Stimulated activated CD8-positive, alpha-beta memory T cell treated with anti-CD3 and anti-CD28 coated beads, Interleukin-12 subunit alpha, Interleukin-12 subunit beta, amount 100 ng/mL, for 1 hour (primary cell): ENCODE results near the gene TRIM37.
A peak's percentile ranks its signal among the peaks of the same experiment; 100 is the strongest.

Experiments used
- DNase-seq: peaks from one replicate; pipeline ENCODE4 v3.0.0-alpha.2; 2020; ENCODE audit warnings: low read depth

Gene TRIM37

GRCh38 chr17:59037960-59038359, 68.7 kb downstream of the TRIM37 start:
- no peak for DNase-seq

GRCh38 chr17:59030811-59031210, 75.9 kb downstream of the TRIM37 start:
- no peak for DNase-seq

GRCh38 chr17:59028328-59028727, 78.4 kb downstream of the TRIM37 start:
- DNase-seq, result no peak

- DNase-seq, result no peak
Measured at GRCh38 chr17:59027750-59028149, 78.9 kb downstream of the TRIM37 start.

GRCh38 chr17:59026176-59026939, 80.3 kb downstream of the TRIM37 start:
- no peak for DNase-seq

- DNase-seq, result no peak
Measured at GRCh38 chr17:59024916-59025315, 81.8 kb downstream of the TRIM37 start.

- no peak for DNase-seq
Measured at GRCh38 chr17:59018019-59018418, 88.7 kb downstream of the TRIM37 start.

- DNase-seq, result no peak
Measured at GRCh38 chr17:59011975-59012374, 94.7 kb downstream of the TRIM37 start.

GRCh38 chr17:59010026-59010425, 96.7 kb downstream of the TRIM37 start:
- DNase-seq, result no peak

GRCh38 chr17:59008737-59009136, 97.9 kb downstream of the TRIM37 start:
- no peak for DNase-seq

GRCh38 chr17:59007995-59008394, 98.7 kb downstream of the TRIM37 start:
- DNase-seq, result no peak

GRCh38 chr17:59004338-59005111, 102.2 kb downstream of the TRIM37 start:
- peak; percentile 47 for DNase-seq

GRCh38 chr17:59003860-59004259, 102.8 kb downstream of the TRIM37 start:
- no peak for DNase-seq

- no peak for DNase-seq
Measured at GRCh38 chr17:59002848-59003247, 103.8 kb downstream of the TRIM37 start.

GRCh38 chr17:59002126-59002525, 104.6 kb downstream of the TRIM37 start:
- no peak for DNase-seq

GRCh38 chr17:59001158-59001814, 105.4 kb downstream of the TRIM37 start:
- peak; percentile 50 for DNase-seq

GRCh38 chr17:59000022-59000421, 106.7 kb downstream of the TRIM37 start:
- DNase-seq, result no peak

GRCh38 chr17:58999500-58999899, 107.2 kb downstream of the TRIM37 start:
- DNase-seq, result no peak

GRCh38 chr17:58998871-58999270, 107.8 kb downstream of the TRIM37 start:
- no peak for DNase-seq

GRCh38 chr17:58997756-58998553, 108.7 kb downstream of the TRIM37 start:
- no peak for DNase-seq

GRCh38 chr17:58996968-58997367, 109.7 kb downstream of the TRIM37 start:
- no peak for DNase-seq
